Fibroblast of the aortic adventitia (primary cell): ENCODE results near the gene ELMO1. TPM values are rescaled to one million over a fixed set of nuclear protein-coding genes. Genes with fewer than 3 reads are reported as not detected.

ENCODE experiments used
- DNase-seq: peaks from one replicate; pipeline ENCODE4 v3.0.0-alpha.2; 2010; ENCODE audit warnings: low read depth
- H3K4me3 ChIP-seq: 2 replicates; pipeline ENCODE4 v1.5.1; 2011; ENCODE audit warnings: low read depth, mild to moderate bottlenecking, control low read depth, low read length, moderate library complexity
- total RNA-seq: library from RNA; depleted of rRNA; stranded (reverse); fragments of >200 nt; gene quantifications from 2 replicates; pipeline ENCODE4 v1.2.3, GENCODE V29; 2012; ENCODE audit warnings: low replicate concordance
- TF ChIP-seq, protein P1 (sequence below): IDR thresholded peaks from 2 replicates; pipeline ENCODE4 v1.5.1; 2011; ENCODE audit warnings: mild to moderate bottlenecking, low read length, control low read depth, inconsistent platforms; ENCODE audit not compliant: insufficient read depth

The ELMO1 gene
- total RNA-seq, 1 donor, result 1.3 TPM

- DNase-seq, result no peak
- H3K4me3 ChIP-seq, result no peak overlapping the region
- TF ChIP-seq, protein P1, sequence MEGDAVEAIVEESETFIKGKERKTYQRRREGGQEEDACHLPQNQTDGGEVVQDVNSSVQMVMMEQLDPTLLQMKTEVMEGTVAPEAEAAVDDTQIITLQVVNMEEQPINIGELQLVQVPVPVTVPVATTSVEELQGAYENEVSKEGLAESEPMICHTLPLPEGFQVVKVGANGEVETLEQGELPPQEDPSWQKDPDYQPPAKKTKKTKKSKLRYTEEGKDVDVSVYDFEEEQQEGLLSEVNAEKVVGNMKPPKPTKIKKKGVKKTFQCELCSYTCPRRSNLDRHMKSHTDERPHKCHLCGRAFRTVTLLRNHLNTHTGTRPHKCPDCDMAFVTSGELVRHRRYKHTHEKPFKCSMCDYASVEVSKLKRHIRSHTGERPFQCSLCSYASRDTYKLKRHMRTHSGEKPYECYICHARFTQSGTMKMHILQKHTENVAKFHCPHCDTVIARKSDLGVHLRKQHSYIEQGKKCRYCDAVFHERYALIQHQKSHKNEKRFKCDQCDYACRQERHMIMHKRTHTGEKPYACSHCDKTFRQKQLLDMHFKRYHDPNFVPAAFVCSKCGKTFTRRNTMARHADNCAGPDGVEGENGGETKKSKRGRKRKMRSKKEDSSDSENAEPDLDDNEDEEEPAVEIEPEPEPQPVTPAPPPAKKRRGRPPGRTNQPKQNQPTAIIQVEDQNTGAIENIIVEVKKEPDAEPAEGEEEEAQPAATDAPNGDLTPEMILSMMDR, result no peak
These were observed 490.4 kb downstream of the ELMO1 start for GRCh38 chr7:36958111-36958733.

DNA sequence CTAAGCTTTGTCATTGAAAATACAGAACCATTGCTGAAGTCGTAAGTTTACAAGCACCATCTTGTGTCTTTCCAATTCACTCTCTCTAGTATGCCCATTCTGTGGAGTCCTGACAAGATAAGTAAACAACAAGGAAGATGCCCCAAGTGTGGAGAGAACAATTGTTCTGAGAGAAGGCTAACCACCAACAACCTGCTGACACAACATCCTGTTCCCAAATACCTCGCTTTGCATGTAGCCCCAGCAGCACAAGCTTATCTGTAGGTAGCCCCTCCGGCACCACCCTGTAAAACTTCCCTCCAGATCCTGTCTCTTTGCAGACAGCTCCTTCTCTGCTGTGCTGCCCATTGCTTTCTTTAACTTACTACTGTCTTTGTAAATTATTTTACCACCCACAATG is 491.0 kb downstream of the ELMO1 start:
- no peak for DNase-seq
- H3K4me3 ChIP-seq, result no peak overlapping the region
- TF ChIP-seq, protein P1, result no peak

- DNase-seq, result no peak
- H3K4me3 ChIP-seq, result no peak overlapping the region
- TF ChIP-seq, protein P1, result no peak
These were observed 491.9 kb downstream of the ELMO1 start for GRCh38 chr7:36956814-36957213.

DNA sequence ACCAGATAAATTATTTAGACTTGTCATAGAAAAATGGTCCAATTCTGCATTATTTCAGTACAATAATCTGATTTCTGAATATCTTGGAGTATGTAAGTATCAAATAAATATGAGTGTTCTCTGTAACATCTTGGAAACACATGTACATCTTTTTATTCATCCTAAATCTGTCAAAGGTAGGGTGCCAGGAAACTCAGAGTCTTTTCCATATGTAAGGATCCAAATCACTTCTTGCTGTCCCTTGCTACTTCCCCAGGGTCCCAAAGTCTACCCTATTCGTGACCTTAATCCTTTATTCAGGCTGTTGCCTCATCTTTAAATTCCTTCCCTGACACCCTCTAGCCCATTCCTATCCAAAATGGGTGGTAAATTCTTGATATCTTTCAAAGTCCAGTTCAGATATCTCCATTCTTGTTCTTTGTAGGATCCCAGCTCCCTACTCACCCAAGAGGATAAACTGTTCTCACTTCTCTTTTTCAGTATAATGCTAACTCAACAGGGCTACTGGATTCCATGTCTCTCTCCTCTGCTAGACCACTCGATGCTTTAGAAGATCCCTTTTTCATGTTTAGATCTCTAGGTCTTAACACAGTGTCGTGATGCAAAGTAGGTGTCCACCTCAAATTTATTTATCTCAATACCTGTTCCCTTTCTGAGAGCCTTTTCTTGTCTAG is 493.1 kb downstream of the ELMO1 start:
- DNase-seq, result no peak
- TF ChIP-seq, protein P1, result no peak
- no peak overlapping the region for H3K4me3 ChIP-seq

DNA sequence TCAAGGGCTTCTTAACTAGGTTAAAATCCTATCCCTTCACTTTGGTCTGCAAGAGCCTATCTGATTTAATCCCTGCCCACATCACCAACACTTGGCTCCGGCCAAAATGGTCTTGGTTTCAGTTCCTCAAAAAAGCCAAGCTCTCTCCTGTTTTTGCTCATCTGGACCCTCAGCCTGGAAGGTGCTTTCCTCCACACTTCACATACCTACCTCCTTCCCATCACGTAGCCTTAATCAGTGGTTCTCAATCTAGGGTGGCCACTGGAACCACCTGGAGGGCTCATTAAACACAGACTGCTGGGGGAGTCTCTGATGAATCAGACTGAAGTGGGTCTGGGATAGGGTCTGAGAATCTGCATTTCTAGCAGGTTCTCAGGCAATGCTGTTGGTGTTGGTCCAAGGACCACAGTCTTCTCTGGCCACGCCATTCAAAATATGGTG is 497.4 kb downstream of the ELMO1 start:
- DNase-seq, result no peak
- H3K4me3 ChIP-seq, result no peak overlapping the region
- TF ChIP-seq, protein P1, result no peak

- TF ChIP-seq, protein P1, result no peak
- H3K4me3 ChIP-seq, result no peak overlapping the region
- no peak for DNase-seq
These were observed 498.7 kb downstream of the ELMO1 start for GRCh38 chr7:36949711-36950600.
